ENCODE data around the gene S1PR2. TPM values are rescaled to one million over a fixed set of nuclear protein-coding genes. Genes with fewer than 3 reads are reported as not detected.
A peak's percentile ranks its signal among the peaks of the same experiment; 100 is the strongest.

S1PR2 gene
- total RNA-seq, 1 donor from 2014 or later: 5.6 TPM

GRCh38 chr19:10194500-10195198 is 36.5 kb downstream of the S1PR2 start, which contains the start of gene DNMT1:
Gene DNMT1, minus strand, starts transcription at chr19:10194953. Its CDS starts 54 bp downstream, at chr19:10194899.
- Mint-ChIP-seq H3K27ac (peak within 1 kb of the TSS; percentile 89), H3K4me3 (peak within 1 kb of the TSS; percentile 94), H3K27me3 (no peaks in the 10 kb centered on the region), H3K36me3 (ENCODE audit: low read depth) (peaks cover 9% of the 10 kb centered on the region), H3K9me3 (no peaks in the 10 kb centered on the region), H3K4me1 (peaks cover 34% of the 10 kb centered on the region)
- peak; percentile 97 for ATAC-seq (ENCODE audit: low read depth)
- CTCF ChIA-PET: interaction anchor here (2.1 kb wide), 1 partner anchor 55 kb away, joined by 12 read pairs; no protein-coding TSS in a partner anchor
- POLR2A ChIA-PET: interaction anchor here (0.6 to 2.3 kb wide), 12 partner anchors 15 to 1262 kb away, joined by 3 to 18 read pairs (median 4); partner anchors contain the start of genes ANGPTL6, EIF3G, MRPL4 and PPAN
- peak; percentile 94 for DNase-seq
- TF ChIP-seq CTCF (IDR thresholded peaks at IDR 0.05): no peak
- intact Hi-C loops (cut with micrococcal nuclease): loop anchor here (1.0 to 10.0 kb wide), 6 partner anchors 34 to 372 kb away; partner anchors contain the start of genes ANGPTL6, KRI1 and PPAN

- H3K27me3 Mint-ChIP-seq: no peaks in the 10 kb centered on the region
- ChIA-PET POLR2A (interaction anchor here (0.6 to 2.3 kb wide), 9 partner anchors 41 to 1262 kb away, joined by 3 to 18 read pairs (median 4); partner anchors contain the start of genes ANGPTL6, EIF3G, MRPL4 and PPAN), CTCF (interaction anchor here (0.8 to 2.1 kb wide), 2 partner anchors 56 to 65 kb away, joined by 3 to 12 read pairs; no protein-coding TSS in a partner anchor)
- DNase-seq (no peak), ATAC-seq (ENCODE audit: low read depth) (no peak)
- peaks cover 11% of the 10 kb centered on the region for H3K36me3 Mint-ChIP-seq (ENCODE audit: low read depth)
- H3K4me3 Mint-ChIP-seq: peak overlapping the region; percentile 94
- H3K27ac Mint-ChIP-seq: peak overlapping the region; percentile 81
- intact Hi-C loops (cut with micrococcal nuclease): loop anchor here (1.0 to 10.0 kb wide), 6 partner anchors 35 to 373 kb away; partner anchors contain the start of genes ANGPTL6, KRI1 and PPAN
- no peak for TF ChIP-seq CTCF (IDR thresholded peaks at IDR 0.05)
- H3K4me1 Mint-ChIP-seq: peaks cover 31% of the 10 kb centered on the region
- no peaks in the 10 kb centered on the region for H3K9me3 Mint-ChIP-seq
Observed at GRCh38 chr19:10193790-10194499, 37.2 kb downstream of the S1PR2 start.

- peak overlapping the region; percentile 41 for H3K4me3 Mint-ChIP-seq
- ChIA-PET POLR2A (interaction anchor here (0.6 to 1.3 kb wide), 3 partner anchors 43 to 59 kb away, joined by 3 read pairs; partner anchors contain the start of gene MRPL4), CTCF (interaction anchor here (0.8 to 2.1 kb wide), 3 partner anchors 57 to 66 kb away, joined by 3 to 12 read pairs (median 3); no protein-coding TSS in a partner anchor)
- H3K4me1 Mint-ChIP-seq: peaks cover 30% of the 10 kb centered on the region
- H3K27me3 Mint-ChIP-seq: no peaks in the 10 kb centered on the region
- no peak for DNase-seq
- H3K9me3 Mint-ChIP-seq: no peaks in the 10 kb centered on the region
- H3K27ac Mint-ChIP-seq: no peak overlapping the region
- H3K36me3 Mint-ChIP-seq (ENCODE audit: low read depth): peaks cover 11% of the 10 kb centered on the region
- intact Hi-C loops (cut with micrococcal nuclease): loop anchor here (10.0 kb wide), 1 partner anchor 88 kb away; the partner anchor contains the start of genes ANGPTL6 and PPAN
- ATAC-seq (ENCODE audit: low read depth): no peak
- TF ChIP-seq CTCF (IDR thresholded peaks at IDR 0.05): no peak
Observed at GRCh38 chr19:10192922-10193321, 38.2 kb downstream of the S1PR2 start.

GRCh38 chr19:10191347-10191746 is 39.8 kb downstream of the S1PR2 start:
- ChIA-PET CTCF (no interaction called here), POLR2A (interaction anchor here (1.3 kb wide), 1 partner anchor 45 kb away, joined by 3 read pairs; no protein-coding TSS in a partner anchor)
- Mint-ChIP-seq H3K27me3 (no peaks in the 10 kb centered on the region), H3K4me3 (no peak overlapping the region), H3K4me1 (peaks cover 22% of the 10 kb centered on the region), H3K27ac (no peak overlapping the region), H3K36me3 (ENCODE audit: low read depth) (peaks cover 15% of the 10 kb centered on the region), H3K9me3 (no peaks in the 10 kb centered on the region)
- DNase-seq (no peak), ATAC-seq (ENCODE audit: low read depth) (no peak)
- intact Hi-C loops (cut with micrococcal nuclease): loop anchor here (10.0 kb wide), 1 partner anchor 87 kb away; the partner anchor contains the start of genes ANGPTL6 and PPAN
- TF ChIP-seq CTCF (IDR thresholded peaks at IDR 0.05): no peak
